Measurements from ENCODE around the gene PTPRN2. TPM values are rescaled to one million over a fixed set of nuclear protein-coding genes. Genes with fewer than 3 reads are reported as not detected.

The PTPRN2 gene
- polyA plus RNA-seq, 4 donors, result 1.6 to 11.7 (median 4.0) TPM

- DNase-seq (no peak), FAIRE-seq (no peak)
- no peaks in the 10 kb centered on the region for H3K4me1 ChIP-seq (ENCODE audit: control insufficient read depth in 3 of 3, insufficient read depth in 2 of 3, low read depth in 1 of 3, low read length in 2 of 3)
- no peaks in the 10 kb centered on the region for H3K27me3 ChIP-seq (ENCODE audit: control insufficient read depth in 3 of 3, insufficient read depth in 3 of 3, low read length in 3 of 3)
- H3K27ac ChIP-seq (ENCODE audit: low read depth in 1 of 3, low read length in 2 of 3), result no peak overlapping the region
- no peak overlapping the region for H3K4me3 ChIP-seq (ENCODE audit: low read depth in 1 of 3, low read length in 3 of 3)
- no peaks in the 10 kb centered on the region for H3K9me3 ChIP-seq (ENCODE audit: control insufficient read depth in 2 of 2, insufficient read depth in 1 of 2, low read depth in 1 of 2, low read length in 1 of 2)
- 90 to 94% (median 90%) methylated on average over 31 to 32 of the region's 32 CpGs for WGBS, 3 donors
- H3K36me3 ChIP-seq (ENCODE audit: control insufficient read depth in 3 of 3, insufficient read depth in 2 of 3, low read depth in 1 of 3, low read length in 3 of 3), result no peaks in the 10 kb centered on the region
These were observed 1087.3 kb downstream of the PTPRN2 start for GRCh38 chr7:157500171-157500960.

- FAIRE-seq (no peak), DNase-seq (no peak)
- no peaks in the 10 kb centered on the region for H3K9me3 ChIP-seq (ENCODE audit: control insufficient read depth in 2 of 2, insufficient read depth in 1 of 2, low read depth in 1 of 2, low read length in 1 of 2)
- no peaks in the 10 kb centered on the region for H3K36me3 ChIP-seq (ENCODE audit: control insufficient read depth in 3 of 3, insufficient read depth in 2 of 3, low read depth in 1 of 3, low read length in 3 of 3)
- no peak overlapping the region for H3K27ac ChIP-seq (ENCODE audit: low read depth in 1 of 3, low read length in 2 of 3)
- no peak overlapping the region for H3K4me3 ChIP-seq (ENCODE audit: low read depth in 1 of 3, low read length in 3 of 3)
- 86 to 90% (median 86%) methylated on average over 9 of the region's 9 CpGs for whole genome bisulfite sequencing, 3 donors
- H3K4me1 ChIP-seq (ENCODE audit: control insufficient read depth in 3 of 3, insufficient read depth in 2 of 3, low read depth in 1 of 3, low read length in 2 of 3), result no peaks in the 10 kb centered on the region
- H3K27me3 ChIP-seq (ENCODE audit: control insufficient read depth in 3 of 3, insufficient read depth in 3 of 3, low read length in 3 of 3), result no peaks in the 10 kb centered on the region
These were observed 1087.8 kb downstream of the PTPRN2 start for GRCh38 chr7:157499835-157500153.

- no peaks in the 10 kb centered on the region for H3K36me3 ChIP-seq (ENCODE audit: control insufficient read depth in 3 of 3, insufficient read depth in 2 of 3, low read depth in 1 of 3, low read length in 3 of 3)
- H3K27ac ChIP-seq (ENCODE audit: low read depth in 1 of 3, low read length in 2 of 3), result no peak overlapping the region
- H3K4me3 ChIP-seq (ENCODE audit: low read depth in 1 of 3, low read length in 3 of 3), result no peak overlapping the region
- no peaks in the 10 kb centered on the region for H3K27me3 ChIP-seq (ENCODE audit: control insufficient read depth in 3 of 3, insufficient read depth in 3 of 3, low read length in 3 of 3)
- DNase-seq (no peak), FAIRE-seq (no peak)
- 76 to 83% (median 78%) methylated on average over 27 of the region's 27 CpGs for WGBS, 3 donors
- no peaks in the 10 kb centered on the region for H3K4me1 ChIP-seq (ENCODE audit: control insufficient read depth in 3 of 3, insufficient read depth in 2 of 3, low read depth in 1 of 3, low read length in 2 of 3)
- H3K9me3 ChIP-seq (ENCODE audit: control insufficient read depth in 2 of 2, insufficient read depth in 1 of 2, low read depth in 1 of 2, low read length in 1 of 2), result no peaks in the 10 kb centered on the region
These were observed 1088.3 kb downstream of the PTPRN2 start for GRCh38 chr7:157499121-157499834.

GRCh38 chr7:157498657-157499056 lies 1089.0 kb downstream of the PTPRN2 start:
- no peak overlapping the region for H3K4me3 ChIP-seq (ENCODE audit: low read depth in 1 of 3, low read length in 3 of 3)
- FAIRE-seq (no peak), DNase-seq (no peak)
- H3K36me3 ChIP-seq (ENCODE audit: control insufficient read depth in 3 of 3, insufficient read depth in 2 of 3, low read depth in 1 of 3, low read length in 3 of 3), result no peaks in the 10 kb centered on the region
- no peaks in the 10 kb centered on the region for H3K27me3 ChIP-seq (ENCODE audit: control insufficient read depth in 3 of 3, insufficient read depth in 3 of 3, low read length in 3 of 3)
- H3K9me3 ChIP-seq (ENCODE audit: control insufficient read depth in 2 of 2, insufficient read depth in 1 of 2, low read depth in 1 of 2, low read length in 1 of 2), result no peaks in the 10 kb centered on the region
- H3K4me1 ChIP-seq (ENCODE audit: control insufficient read depth in 3 of 3, insufficient read depth in 2 of 3, low read depth in 1 of 3, low read length in 2 of 3), result no peaks in the 10 kb centered on the region
- H3K27ac ChIP-seq (ENCODE audit: low read depth in 1 of 3, low read length in 2 of 3), result no peak overlapping the region
- 71 to 78% (median 74%) methylated on average over 12 of the region's 12 CpGs for WGBS, 3 donors

GRCh38 chr7:157497744-157498651 lies 1089.6 kb downstream of the PTPRN2 start:
- no peak overlapping the region for H3K4me3 ChIP-seq (ENCODE audit: low read depth in 1 of 3, low read length in 3 of 3)
- no peaks in the 10 kb centered on the region for H3K27me3 ChIP-seq (ENCODE audit: control insufficient read depth in 3 of 3, insufficient read depth in 3 of 3, low read length in 3 of 3)
- no peak for FAIRE-seq
- H3K9me3 ChIP-seq (ENCODE audit: control insufficient read depth in 2 of 2, insufficient read depth in 1 of 2, low read depth in 1 of 2, low read length in 1 of 2), result no peaks in the 10 kb centered on the region
- no peaks in the 10 kb centered on the region for H3K36me3 ChIP-seq (ENCODE audit: control insufficient read depth in 3 of 3, insufficient read depth in 2 of 3, low read depth in 1 of 3, low read length in 3 of 3)
- no peaks in the 10 kb centered on the region for H3K4me1 ChIP-seq (ENCODE audit: control insufficient read depth in 3 of 3, insufficient read depth in 2 of 3, low read depth in 1 of 3, low read length in 2 of 3)
- WGBS, 3 donors, result 64 to 72% (median 66%) methylated on average over 31 to 33 of the region's 33 CpGs
- DNase-seq, result no peak
- no peak overlapping the region for H3K27ac ChIP-seq (ENCODE audit: low read depth in 1 of 3, low read length in 2 of 3)

GRCh38 chr7:157497367-157497743 lies 1090.3 kb downstream of the PTPRN2 start:
- Histone ChIP-seq H3K9me3 (ENCODE audit: control insufficient read depth in 2 of 2, insufficient read depth in 1 of 2, low read depth in 1 of 2, low read length in 1 of 2) (no peaks in the 10 kb centered on the region), H3K27ac (ENCODE audit: low read depth in 1 of 3, low read length in 2 of 3) (no peak overlapping the region), H3K4me3 (ENCODE audit: low read depth in 1 of 3, low read length in 3 of 3) (no peak overlapping the region), H3K4me1 (ENCODE audit: control insufficient read depth in 3 of 3, insufficient read depth in 2 of 3, low read depth in 1 of 3, low read length in 2 of 3) (no peaks in the 10 kb centered on the region), H3K36me3 (ENCODE audit: control insufficient read depth in 3 of 3, insufficient read depth in 2 of 3, low read depth in 1 of 3, low read length in 3 of 3) (no peaks in the 10 kb centered on the region), H3K27me3 (ENCODE audit: control insufficient read depth in 3 of 3, insufficient read depth in 3 of 3, low read length in 3 of 3) (no peaks in the 10 kb centered on the region)
- DNase-seq, result no peak
- FAIRE-seq, result no peak
- WGBS, 3 donors, result 84 to 87% (median 84%) methylated on average over 8 of the region's 8 CpGs

- FAIRE-seq (no peak), DNase-seq (no peak)
- WGBS, 3 donors, result 70 to 77% (median 74%) methylated on average over 30 to 31 of the region's 31 CpGs
These were observed 1091.0 kb downstream of the PTPRN2 start for GRCh38 chr7:157496416-157497275.

GRCh38 chr7:157495594-157495993 lies 1092.0 kb downstream of the PTPRN2 start:
- H3K9me3 ChIP-seq (ENCODE audit: control insufficient read depth in 2 of 2, insufficient read depth in 1 of 2, low read depth in 1 of 2, low read length in 1 of 2), result no peaks in the 10 kb centered on the region
- H3K4me3 ChIP-seq (ENCODE audit: low read depth in 1 of 3, low read length in 3 of 3), result no peak overlapping the region
- WGBS, 3 donors, result 71 to 73% (median 73%) methylated on average over 13 of the region's 13 CpGs
- no peaks in the 10 kb centered on the region for H3K36me3 ChIP-seq (ENCODE audit: control insufficient read depth in 3 of 3, insufficient read depth in 2 of 3, low read depth in 1 of 3, low read length in 3 of 3)
- H3K27ac ChIP-seq (ENCODE audit: low read depth in 1 of 3, low read length in 2 of 3), result no peak overlapping the region
- H3K4me1 ChIP-seq (ENCODE audit: control insufficient read depth in 3 of 3, insufficient read depth in 2 of 3, low read depth in 1 of 3, low read length in 2 of 3), result no peaks in the 10 kb centered on the region
- no peaks in the 10 kb centered on the region for H3K27me3 ChIP-seq (ENCODE audit: control insufficient read depth in 3 of 3, insufficient read depth in 3 of 3, low read length in 3 of 3)
- no peak for FAIRE-seq
- DNase-seq, result no peak

More at GRCh38 chr7:157496416-157497275, 1091.0 kb downstream of the PTPRN2 start:
- no peak overlapping the region for H3K27ac ChIP-seq (ENCODE audit: low read depth in 1 of 3, low read length in 2 of 3)
- H3K36me3 ChIP-seq (ENCODE audit: control insufficient read depth in 3 of 3, insufficient read depth in 2 of 3, low read depth in 1 of 3, low read length in 3 of 3), result no peaks in the 10 kb centered on the region
- no peaks in the 10 kb centered on the region for H3K9me3 ChIP-seq (ENCODE audit: control insufficient read depth in 2 of 2, insufficient read depth in 1 of 2, low read depth in 1 of 2, low read length in 1 of 2)
- no peaks in the 10 kb centered on the region for H3K4me1 ChIP-seq (ENCODE audit: control insufficient read depth in 3 of 3, insufficient read depth in 2 of 3, low read depth in 1 of 3, low read length in 2 of 3)
- no peaks in the 10 kb centered on the region for H3K27me3 ChIP-seq (ENCODE audit: control insufficient read depth in 3 of 3, insufficient read depth in 3 of 3, low read length in 3 of 3)
- H3K4me3 ChIP-seq (ENCODE audit: low read depth in 1 of 3, low read length in 3 of 3), result no peak overlapping the region
